MV-4-11 (cell line): Measurements from ENCODE around the gene ADISSP.

Source experiments
- DNase-seq: peaks from one replicate; lab custom pipeline; 2025; lab: John Stamatoyannopoulos, UW

Gene ADISSP

DNA sequence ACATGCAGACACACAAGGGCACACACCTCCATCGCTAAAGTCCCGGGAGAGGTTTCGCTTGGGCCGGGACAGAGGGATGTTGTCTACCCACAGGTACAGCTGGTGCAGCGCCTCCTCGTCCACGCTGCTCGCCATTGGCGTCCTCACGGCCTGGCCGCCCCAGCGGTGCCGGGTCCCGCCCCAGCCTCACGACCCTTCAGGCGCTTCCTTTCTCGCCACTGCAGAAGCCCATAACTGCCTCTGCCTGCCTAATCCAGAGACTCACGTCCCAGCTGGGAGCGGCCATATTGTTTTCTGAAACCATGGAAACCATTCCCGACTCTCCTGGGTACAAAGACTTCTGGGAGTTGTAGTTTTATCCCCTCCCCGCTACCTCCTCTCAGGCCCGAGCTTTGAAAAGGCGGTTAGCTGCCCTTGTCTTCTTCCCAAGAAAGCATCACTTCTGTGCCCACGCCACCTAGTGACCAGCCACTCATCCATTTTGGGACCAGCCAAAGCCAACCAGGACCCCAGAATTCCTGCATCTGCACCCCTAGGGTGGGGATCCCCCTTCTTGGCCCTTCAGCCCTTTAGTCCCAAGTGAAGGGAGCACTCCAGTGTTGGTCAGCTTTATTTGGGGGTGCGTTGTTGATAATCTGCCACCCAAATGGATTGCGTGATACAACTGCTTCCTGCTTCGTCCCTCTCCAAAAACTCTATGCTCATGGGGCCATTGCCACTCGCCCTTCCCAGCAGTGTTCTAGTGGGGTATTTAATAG lies 13.8 kb upstream of the ADISSP start, which contains the start of gene SPEF1:
Gene SPEF1, minus strand, starts transcription at position 296 of the 758 bp plus-strand sequence. Its CDS starts 161 bp downstream, at position 135.
- peak; percentile 97 for DNase-seq

DNA sequence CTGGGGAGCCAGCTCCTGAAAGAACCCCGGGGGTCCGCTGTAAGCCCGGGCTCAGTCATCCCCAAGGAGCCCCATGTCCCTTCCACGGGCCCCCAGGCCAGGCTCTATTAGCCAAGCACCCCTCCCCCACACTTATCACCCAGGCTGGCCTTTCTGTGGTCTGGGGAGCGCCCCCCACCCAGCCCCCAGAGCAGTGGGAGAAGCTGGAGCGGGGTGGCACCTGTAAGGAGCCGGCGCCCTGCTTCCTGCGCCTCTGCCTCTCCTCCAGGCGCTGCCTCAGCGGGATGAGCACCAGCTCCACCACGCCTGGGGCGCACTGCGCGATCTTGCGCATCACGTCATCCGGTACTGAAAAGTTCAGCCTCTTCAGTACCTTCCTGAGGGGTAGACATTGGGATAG lies 11.4 kb upstream of the ADISSP start:
- no peak for DNase-seq

DNA sequence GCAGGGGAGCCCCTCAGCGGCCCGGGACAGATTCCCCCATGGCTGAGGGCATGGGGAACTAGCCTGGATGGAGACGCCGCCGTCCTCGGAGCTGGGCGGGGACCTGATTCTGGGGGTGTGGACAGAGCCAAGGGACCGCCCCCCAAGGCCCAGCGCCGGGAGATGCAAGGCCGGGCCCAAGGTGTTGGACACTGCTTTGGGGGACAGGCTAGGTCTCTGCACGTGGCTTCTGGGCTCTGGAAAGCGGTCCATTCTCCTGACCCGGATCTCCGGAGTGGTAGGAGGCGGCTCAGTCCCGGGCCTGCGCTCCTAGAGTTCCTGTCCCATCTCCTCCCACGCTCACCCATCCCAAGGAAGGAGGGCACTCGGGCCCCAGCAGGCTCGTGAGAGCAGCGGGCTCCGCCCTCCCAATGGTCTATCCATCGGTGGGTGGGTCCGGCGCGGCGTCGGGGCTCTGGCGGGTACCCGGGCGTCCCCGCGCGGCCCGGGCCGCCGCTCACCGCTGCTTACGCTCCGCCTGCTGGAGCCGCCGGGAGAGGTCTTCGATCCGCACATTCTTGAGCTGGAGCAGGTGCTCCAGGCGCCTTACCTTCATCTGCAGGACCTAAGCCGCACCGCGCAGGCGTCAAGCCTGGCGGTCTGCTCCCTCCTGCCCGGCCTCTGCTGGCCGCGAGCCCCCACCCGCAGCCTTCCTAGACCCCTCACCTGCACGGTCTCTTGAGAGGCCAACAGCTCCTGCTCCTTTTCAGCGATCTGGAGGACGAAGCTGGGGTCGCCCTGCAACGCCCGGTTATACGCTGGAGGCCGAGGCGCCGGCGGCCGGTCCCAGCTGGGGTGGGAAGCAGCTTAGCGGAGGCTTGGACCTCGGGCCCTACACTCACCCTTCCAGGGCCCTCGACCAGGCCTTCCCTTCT lies 10.4 kb upstream of the ADISSP start:
- no peak for DNase-seq

GRCh38 chr20:3777381-3777715 lies 9.8 kb upstream of the ADISSP start:
- no peak for DNase-seq

DNA sequence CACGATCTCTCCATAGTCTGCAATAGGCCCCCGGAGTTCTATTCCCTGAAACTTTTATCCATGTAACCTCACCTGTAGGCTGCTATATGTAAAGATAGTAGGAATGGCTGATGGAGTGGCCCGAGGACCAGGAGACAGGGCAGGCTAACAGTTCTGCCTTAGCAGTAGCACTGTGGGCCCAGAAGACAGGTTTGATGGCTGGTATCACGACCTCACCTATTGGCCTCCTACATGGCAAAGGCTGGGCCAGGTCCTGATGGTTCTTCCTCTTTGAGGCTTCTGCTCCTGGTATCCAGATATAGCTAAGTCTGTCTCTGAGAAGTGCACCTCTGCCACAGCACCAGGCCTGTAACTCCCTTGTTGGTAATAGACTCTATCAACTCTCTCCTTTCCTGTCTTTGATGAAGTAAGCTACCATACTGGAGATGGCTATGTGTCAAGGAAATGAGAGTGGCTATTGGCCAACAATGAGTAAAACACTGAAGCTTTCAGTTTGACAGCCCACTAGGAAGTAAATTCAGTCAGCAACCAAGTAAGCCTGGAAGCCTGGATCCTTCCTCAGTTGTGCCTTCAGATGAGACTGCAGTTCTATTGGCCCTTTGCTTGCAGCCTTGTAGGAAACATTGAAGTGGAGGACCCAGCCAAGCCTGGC lies 8.0 kb upstream of the ADISSP start:
- peak; percentile 56 for DNase-seq

- DNase-seq, result no peak
Observed at GRCh38 chr20:3771552-3772058, 4.1 kb upstream of the ADISSP start.

DNA sequence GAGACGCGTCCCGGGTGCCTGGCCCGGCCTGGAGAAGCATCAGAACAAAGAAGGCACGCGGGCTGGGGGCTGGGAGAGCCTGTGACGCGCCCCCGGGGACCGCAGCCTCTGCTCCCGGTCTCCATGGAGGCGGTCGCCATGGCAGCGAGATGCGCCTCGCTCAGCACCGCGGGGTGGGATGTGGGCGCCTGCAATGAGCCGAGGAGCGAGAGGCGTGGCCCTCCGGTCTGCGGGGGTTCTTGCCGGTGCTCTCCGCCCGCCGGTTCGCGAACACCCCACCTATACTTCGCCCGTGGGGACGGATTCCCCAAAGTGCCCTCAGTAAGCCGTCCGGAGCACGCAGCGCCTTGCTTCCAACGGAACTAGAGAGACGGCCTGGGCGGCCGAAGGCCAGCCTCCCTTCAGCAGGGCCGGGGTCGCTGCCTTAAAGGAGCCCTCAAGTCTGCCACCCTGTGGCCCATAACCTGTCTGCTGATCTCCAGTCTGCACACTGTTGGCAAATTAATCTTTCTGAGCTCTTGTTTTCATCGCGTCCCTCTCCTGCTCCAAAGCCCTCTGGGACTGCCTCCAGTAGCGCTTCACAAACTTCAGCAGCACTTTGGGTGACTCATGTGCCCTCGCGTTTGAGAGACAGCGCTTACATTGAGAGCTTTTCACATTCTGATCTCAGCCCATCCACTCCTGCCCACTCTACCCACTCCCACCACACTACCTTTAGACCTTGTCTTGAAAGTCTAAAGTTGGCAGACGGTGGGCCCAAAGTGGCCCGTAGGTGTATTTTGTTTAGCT lies 983 bp upstream of the ADISSP start:
- DNase-seq, result peak; percentile 76

DNA sequence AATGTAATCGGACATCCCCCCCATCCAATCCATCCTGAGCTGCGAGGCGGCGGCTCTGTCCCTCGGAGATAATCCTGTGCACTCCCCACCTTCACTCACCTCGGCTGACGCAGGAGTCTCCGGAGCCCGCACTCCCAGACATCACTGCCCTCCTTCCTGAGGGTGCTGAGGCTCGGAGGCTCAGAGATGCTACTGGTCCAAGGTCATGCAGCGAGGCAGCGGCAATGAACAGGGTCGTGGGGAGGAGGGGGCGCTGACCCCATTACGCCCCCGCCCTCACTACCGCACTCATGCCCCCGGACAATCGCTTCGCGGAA lies 485 bp downstream of the ADISSP start:
- DNase-seq, result no peak

DNA sequence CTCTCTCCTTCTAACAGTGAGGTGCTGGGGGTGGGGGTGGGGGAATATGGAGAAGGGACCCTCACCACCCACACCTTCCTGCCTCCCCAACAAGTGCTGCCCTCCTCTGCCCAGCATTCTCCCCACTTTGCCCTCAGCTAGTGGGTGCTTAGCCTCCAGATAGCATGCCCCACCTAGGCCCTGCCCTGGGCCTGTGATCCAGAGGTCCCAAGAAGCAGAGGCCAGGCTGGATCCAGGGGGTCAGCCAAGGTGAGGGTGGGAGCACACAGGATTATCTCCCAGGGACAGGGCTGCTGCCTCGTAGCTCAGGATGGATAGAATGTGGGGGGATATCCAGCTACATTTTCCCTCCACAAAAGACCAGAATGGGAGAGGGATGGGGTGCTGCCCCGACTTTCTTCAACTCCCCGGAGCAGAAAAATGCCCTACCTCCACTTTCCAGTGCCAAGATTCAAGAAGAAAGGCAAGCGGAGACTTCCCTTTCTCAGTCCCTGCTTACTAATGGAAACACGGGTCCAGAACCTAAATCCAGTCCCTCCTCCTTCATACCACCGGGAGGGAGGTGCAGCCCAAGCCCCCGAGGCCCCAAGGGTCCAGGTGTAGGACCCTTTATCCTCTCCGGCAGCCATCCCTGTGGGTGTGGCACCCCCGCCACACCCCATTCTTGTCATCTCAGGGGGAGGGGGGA lies 987 bp downstream of the ADISSP start:
- no peak for DNase-seq

DNA sequence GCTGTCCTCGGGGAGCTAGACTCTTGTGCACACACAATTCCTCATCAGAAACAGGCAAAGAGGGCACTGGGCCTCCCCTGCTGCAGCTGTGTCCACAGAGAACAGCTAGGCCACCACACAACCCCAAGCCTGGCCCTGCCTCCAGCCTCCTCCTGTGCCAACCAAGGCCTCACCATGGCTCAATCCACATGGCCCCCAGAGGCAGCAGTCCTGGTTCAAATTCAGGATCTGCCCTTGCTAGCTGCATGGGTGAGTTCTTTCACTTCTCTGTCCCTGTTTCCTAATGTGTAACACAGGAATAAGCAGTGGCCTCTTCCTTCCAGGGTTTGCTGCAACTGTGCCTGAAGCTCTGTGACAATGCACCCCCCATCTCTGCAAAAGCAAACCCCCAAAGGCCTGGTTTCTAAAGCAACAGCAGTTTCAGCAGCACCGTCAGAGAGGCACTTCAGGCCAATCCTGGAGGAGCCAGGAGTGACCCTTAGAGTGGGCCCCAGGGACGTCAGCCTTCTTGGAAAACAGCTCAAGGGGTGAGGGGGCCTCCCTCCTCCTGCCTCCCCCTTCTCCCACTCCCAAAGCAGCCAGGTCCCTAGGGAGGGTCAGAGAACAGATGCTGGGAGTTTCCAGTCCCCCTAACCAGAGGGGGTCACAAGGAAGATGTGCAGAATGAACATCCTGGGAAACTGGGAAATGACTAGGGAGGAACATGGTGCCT lies 2.2 kb downstream of the ADISSP start:
- peak; percentile 84 for DNase-seq

DNA sequence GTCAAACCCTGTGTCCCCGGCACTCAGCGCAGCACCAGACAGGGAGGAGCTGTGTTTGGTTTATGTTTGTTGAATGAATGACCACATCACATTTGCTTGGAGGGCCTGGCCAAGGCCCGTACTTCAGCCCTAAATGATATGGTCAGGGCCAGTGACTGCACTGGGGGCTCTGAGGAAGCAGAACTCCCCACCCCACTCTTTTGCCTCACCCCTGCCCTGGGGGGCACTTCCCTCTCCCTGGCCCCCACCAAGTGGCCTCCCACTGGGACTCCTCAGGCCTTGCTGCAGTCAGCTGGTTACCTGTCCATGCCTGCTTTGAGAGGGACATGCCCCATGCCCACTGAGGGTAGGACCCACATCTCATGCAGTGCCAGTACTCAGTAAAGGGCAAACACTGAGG lies 2.9 kb downstream of the ADISSP start:
- no peak for DNase-seq

GRCh38 chr20:3763671-3764601 lies 3.6 kb downstream of the ADISSP start:
- peak; percentile 70 for DNase-seq

GRCh38 chr20:3760655-3761348 lies 6.8 kb downstream of the ADISSP start:
- no peak for DNase-seq

DNA sequence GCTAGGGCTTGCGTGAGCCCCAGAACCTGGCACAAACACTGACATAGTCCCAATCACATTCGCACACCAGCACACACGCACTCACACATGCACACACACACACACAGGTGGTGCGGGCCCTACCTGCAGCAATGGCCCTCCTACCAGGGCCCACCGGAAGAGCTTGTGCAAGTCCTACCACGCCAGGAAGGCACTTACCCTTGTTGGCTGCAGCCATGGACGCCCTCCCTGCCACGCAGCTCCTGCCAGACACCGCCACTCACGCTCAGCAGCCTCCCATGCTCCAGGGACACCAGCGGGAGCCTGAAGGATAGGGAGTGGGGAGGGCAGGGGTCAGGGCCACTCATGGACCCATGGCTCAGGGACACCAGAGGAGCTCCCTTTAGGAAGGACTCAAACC lies 7.7 kb downstream of the ADISSP start:
- DNase-seq, result no peak

DNA sequence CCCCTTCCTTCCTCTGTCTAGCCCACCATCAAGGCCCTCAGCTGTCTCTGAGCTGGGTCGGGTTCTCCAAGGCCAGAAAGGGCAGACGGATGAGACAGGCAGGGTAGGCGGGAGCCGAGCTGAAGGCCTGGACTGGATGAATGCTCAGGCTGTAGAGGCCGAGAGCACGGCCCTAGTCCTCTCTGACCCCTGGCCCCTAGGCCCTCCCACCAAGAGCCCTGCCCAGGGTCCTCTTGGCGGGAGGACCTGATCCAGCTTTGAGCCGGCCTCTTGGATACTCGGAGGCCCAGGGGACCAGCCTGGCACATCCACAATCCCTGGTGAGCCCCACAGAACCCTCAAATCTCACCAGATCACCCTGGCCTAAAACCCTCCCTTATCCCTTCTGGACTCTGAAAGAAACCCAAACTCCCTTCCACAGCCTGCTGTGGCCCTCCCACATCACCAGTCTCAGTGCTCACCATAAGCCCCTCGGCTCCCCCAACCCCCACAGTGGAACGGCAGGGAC lies 8.2 kb downstream of the ADISSP start:
- DNase-seq, result no peak

DNA sequence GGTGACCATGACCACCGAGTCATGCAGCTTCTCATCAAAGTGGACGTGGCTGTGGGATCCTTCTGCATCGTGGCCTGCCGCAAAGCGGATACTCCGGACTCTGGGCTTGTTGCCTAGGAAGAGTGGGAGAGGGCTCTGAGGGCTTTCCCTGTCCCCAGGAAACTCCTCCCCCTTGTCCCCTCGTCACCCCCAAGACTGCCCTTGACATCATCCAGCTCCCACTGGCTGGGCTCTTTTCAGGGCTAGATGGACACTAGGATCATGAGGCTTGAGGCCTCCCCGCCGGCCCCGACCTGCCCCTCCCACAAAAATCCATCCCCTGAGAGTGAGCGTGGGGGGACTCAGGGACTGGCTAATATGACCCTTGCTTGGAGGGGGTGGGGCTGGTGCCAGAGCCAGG lies 9.0 kb downstream of the ADISSP start:
- DNase-seq, result no peak

DNA sequence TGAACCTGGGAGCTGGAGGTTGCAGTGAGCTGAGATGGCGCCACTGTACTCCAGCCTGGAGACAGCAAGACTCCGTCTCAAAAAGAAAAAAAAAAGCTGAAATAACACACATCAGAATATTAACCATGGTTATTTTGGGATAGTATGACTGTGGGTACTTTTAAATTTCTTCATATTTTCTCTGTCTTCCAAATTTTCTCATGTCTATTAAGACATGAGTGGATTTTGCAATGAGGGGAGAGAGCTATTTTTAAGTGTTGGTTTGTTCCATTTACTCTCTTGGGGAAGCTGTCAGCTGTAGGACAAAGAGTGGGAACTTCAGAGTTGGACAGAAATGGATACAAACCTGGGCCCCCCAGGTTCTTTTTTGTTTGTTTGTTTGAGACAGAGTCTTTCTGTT lies 10.3 kb downstream of the ADISSP start:
- peak; percentile 64 for DNase-seq

DNA sequence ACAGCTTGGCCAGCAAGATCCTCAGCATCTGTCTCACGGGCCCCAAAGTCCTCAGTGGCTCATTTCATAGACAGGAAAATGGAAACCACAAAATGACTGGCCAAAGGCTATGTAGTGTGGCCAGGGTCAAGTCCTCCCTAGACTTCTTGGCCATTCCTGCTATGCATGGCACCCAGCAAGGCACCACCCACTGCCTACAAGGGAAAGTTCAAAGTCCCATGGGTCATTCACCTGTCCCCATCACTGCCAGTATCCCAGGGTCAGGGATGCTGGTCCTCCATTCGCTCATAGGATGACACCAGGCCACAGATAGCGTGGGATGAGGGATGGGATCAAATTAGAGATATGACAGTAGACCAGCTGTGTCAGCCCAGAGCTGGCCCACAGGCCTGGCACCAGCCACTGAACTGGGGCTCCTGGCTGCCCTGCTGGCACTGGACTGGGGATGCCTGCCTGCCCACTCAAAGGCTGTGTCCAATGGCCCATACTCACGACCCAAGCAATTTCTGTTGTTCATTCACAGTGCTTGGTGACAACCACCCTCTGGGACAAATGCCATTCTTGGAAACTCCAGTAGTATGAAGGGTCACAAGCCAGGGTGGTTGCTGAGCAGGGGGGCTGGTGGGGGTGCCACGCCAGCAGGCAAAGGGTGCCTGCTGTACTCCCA lies 11.6 kb downstream of the ADISSP start:
- DNase-seq, result no peak
